HepG2 (cell line): ENCODE data around the gene SYS1. TPM values are rescaled to one million over a fixed set of nuclear protein-coding genes. Genes with fewer than 3 reads are reported as not detected.
A peak's percentile ranks its signal among the peaks of the same experiment; 100 is the strongest.

ENCODE experiments used
- CAMTA2 ChIP-seq: sonication (generic); formaldehyde crosslinking; IDR thresholded peaks from 2 replicates; pipeline ENCODE4 v1.4.0; 2020; ENCODE audit warnings: mild to moderate bottlenecking, missing genetic modification reagents, borderline replicate concordance
- GABPB1 ChIP-seq: IDR thresholded peaks from 2 replicates; pipeline ENCODE4 v1.6.1; 2016; ENCODE audit warnings: mild to moderate bottlenecking, missing genetic modification reagents, moderate library complexity, missing compliant biosample characterization
- GFI1 ChIP-seq: sonication (generic); formaldehyde crosslinking; IDR thresholded peaks from 2 replicates; pipeline ENCODE4 v1.5.0; 2020; ENCODE audit warnings: missing genetic modification reagents, mild to moderate bottlenecking, borderline replicate concordance
- GLI4 ChIP-seq: sonication (generic); formaldehyde crosslinking; IDR thresholded peaks from 2 replicates; pipeline ENCODE4 v1.5.1; 2020; ENCODE audit warnings: missing genetic modification reagents, mild to moderate bottlenecking, moderate library complexity, borderline replicate concordance
- HMG20A ChIP-seq: IDR thresholded peaks from 2 replicates; pipeline ENCODE4 v1.6.1; 2016; ENCODE audit warnings: borderline replicate concordance
- HNRNPLL ChIP-seq: fragments of 200-400 bp; formaldehyde crosslinking; IDR thresholded peaks from 2 replicates; pipeline ENCODE4 v1.6.1; 2017; ENCODE audit warnings: mild to moderate bottlenecking, low read depth, low read length; ENCODE audit not compliant: poor library complexity, severe bottlenecking
- KDM6A ChIP-seq: IDR thresholded peaks from 2 replicates; pipeline ENCODE4 v1.6.1; 2016; ENCODE audit warnings: low read depth
- POLR2AphosphoS2 ChIP-seq: IDR thresholded peaks from 2 replicates; pipeline ENCODE4 v1.6.1; 2011; ENCODE audit warnings: low read depth, low read length, improper control_type of control experiment
- SAP130 ChIP-seq: IDR thresholded peaks from 2 replicates; pipeline ENCODE4 v1.6.1; 2016; ENCODE audit warnings: low read depth
- STAG1 ChIP-seq: sonication (generic); formaldehyde crosslinking; IDR thresholded peaks from 2 replicates; pipeline ENCODE4 v1.4.0; 2020; ENCODE audit warnings: missing genetic modification reagents
- TRIM24 ChIP-seq: sonication (generic); formaldehyde crosslinking; IDR thresholded peaks from 2 replicates; pipeline ENCODE4 v1.8.0; 2022; ENCODE audit warnings: mild to moderate bottlenecking, missing genetic modification reagents
- ZNF446 ChIP-seq: sonication (generic); formaldehyde crosslinking; IDR thresholded peaks from 2 replicates; pipeline ENCODE4 v1.5.0; 2020; ENCODE audit warnings: mild to moderate bottlenecking, missing genetic modification reagents
- ZNF510 ChIP-seq: sonication (generic); formaldehyde crosslinking; IDR thresholded peaks from 2 replicates; pipeline ENCODE4 v1.4.0; 2020; ENCODE audit warnings: low read depth, mild to moderate bottlenecking, missing genetic modification reagents
- ZNF589 ChIP-seq: sonication (generic); formaldehyde crosslinking; conservative IDR thresholded peaks from 2 replicates; pipeline ENCODE4 v1.8.0; 2022; ENCODE audit warnings: mild to moderate bottlenecking, moderate library complexity, missing genetic modification reagents
- ZNF616 ChIP-seq: sonication (generic); formaldehyde crosslinking; IDR thresholded peaks from 2 replicates; pipeline ENCODE4 v1.5.0; 2020; ENCODE audit warnings: low read depth, mild to moderate bottlenecking, missing genetic modification reagents
- ZNF761 ChIP-seq: sonication (generic); formaldehyde crosslinking; conservative IDR thresholded peaks from 2 replicates; pipeline ENCODE4 v1.4.0; 2020; ENCODE audit warnings: mild to moderate bottlenecking, missing genetic modification reagents
- ZSCAN21 ChIP-seq: sonication (generic); formaldehyde crosslinking; IDR thresholded peaks from 2 replicates; pipeline ENCODE4 v1.8.0; 2022; ENCODE audit warnings: mild to moderate bottlenecking, missing genetic modification reagents, moderate library complexity, borderline replicate concordance
- polyA plus RNA-seq, 8 experiments: library from polyadenylated mRNA; depleted of rRNA in 3 of 8; stranded (reverse) in 7 of 8; unstranded in 1 of 8; fragments of >200 nt; fragmentation: Illumina TruSeq in 4 of 8; extraction: Trizol in 4 of 8; gene quantifications; 2 replicates each; pipeline versions ENCODE4 v1.2.1 to v1.2.3, GENCODE V29; 2011 to 2016; ENCODE audit warnings: low read depth in 4 of 8, missing spikeins in 1 of 8, mixed read lengths in 1 of 8; ENCODE audit not compliant: insufficient read depth in 1 of 8
- total RNA-seq, 5 experiments: library from RNA; depleted of rRNA; stranded (reverse); fragments of >200 nt; fragmentation: Illumina TruSeq; extraction: Trizol; gene quantifications; 2 replicates each; pipeline ENCODE4 v1.2.3, GENCODE V29; 2016; ENCODE audit warnings: low read depth in 1 of 5
- TF ChIP-seq, protein P1 (sequence below): IDR thresholded peaks from 2 replicates; pipeline ENCODE4 v1.6.1; 2016; ENCODE audit warnings: low read depth, borderline replicate concordance
- TF ChIP-seq, protein P2 (sequence below): sonication (generic); formaldehyde crosslinking; IDR thresholded peaks from 2 replicates; pipeline ENCODE4 v1.4.0; 2020; ENCODE audit warnings: low read depth, mild to moderate bottlenecking, missing genetic modification reagents
- TF ChIP-seq, protein P3 (sequence below): sonication (generic); formaldehyde crosslinking; IDR thresholded peaks from 2 replicates; pipeline ENCODE4 v1.8.0; 2022; ENCODE audit warnings: missing genetic modification reagents, mild to moderate bottlenecking, inconsistent platforms, borderline replicate concordance
- TF ChIP-seq, protein P4 (sequence below): sonication (generic); formaldehyde crosslinking; IDR thresholded peaks from 2 replicates; pipeline ENCODE4 v1.5.1; 2020; ENCODE audit warnings: mild to moderate bottlenecking, missing genetic modification reagents, borderline replicate concordance
- TF ChIP-seq, protein P5 (sequence below): sonication (generic); formaldehyde crosslinking; IDR thresholded peaks from 2 replicates; pipeline ENCODE4 v1.8.1; 2023; ENCODE audit warnings: mild to moderate bottlenecking, missing genetic modification reagents, borderline replicate concordance
- TF ChIP-seq, protein P6 (sequence below): sonication (generic); formaldehyde crosslinking; IDR thresholded peaks from 2 replicates; pipeline ENCODE4 v1.5.1; 2020; ENCODE audit warnings: missing genetic modification reagents, mild to moderate bottlenecking, borderline replicate concordance

Gene SYS1
- total and polyA plus RNA-seq, 2 of the 13 experiments (the other 11 are each of a cell fraction or from before 2014, with no cell fraction given) = 38.3 to 65.6 TPM

DNA sequence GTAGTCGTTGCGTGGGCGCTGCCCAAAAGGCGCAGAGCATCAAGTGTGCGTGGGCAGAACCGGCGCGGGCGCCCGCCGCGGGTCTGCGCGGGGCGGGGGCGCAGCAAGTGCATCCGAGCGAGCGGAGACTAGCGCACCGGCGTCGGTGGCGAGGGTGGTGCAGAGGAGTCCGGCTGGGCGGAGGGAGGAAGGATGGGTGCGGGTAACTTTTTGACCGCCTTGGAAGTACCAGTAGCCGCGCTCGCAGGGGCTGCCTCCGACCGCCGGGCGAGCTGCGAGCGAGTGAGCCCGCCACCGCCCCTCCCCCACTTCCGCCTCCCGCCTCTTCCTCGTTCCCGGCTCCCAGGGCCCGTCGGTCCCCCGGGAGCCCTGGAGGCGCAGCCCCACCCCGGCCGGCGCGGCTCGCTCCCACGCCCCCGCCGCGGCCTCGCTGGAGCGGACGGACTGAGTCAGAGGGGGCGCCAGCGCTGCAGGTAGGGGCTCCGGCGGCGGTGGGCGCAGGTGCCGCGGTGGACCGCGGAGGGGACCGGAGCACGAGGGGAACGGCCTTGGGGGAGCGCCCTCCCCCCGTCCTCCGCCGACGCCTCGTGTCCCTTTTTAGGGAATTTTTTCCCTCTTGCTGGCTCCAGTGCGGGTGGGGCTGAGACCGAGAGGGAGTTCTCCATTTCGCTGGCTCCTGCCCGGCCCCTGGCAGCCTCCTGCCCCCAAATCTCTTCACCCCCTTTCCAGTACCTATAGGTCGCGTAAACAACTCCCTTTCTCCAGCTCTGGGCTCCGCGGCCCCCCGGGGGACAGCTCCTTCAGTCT is 43.5 kb downstream of the SYS1 start (continued):
- peak; percentile 81; the same call in 1 of the 2 replicates for TF ChIP-seq ZNF589
- TF ChIP-seq, protein P1, sequence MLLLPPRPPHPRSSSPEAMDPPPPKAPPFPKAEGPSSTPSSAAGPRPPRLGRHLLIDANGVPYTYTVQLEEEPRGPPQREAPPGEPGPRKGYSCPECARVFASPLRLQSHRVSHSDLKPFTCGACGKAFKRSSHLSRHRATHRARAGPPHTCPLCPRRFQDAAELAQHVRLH = no peak
- peak; percentile 22; the same call in 1 of the 2 replicates for TF ChIP-seq GLI4 (CRISPR knock-in tag)
- TF ChIP-seq STAG1 (CRISPR knock-in tag) = no peak
- no peak for TF ChIP-seq CAMTA2 (CRISPR knock-in tag)
- peak; percentile 34 for TF ChIP-seq ZSCAN21 (CRISPR knock-in tag)
- no peak for TF ChIP-seq ZNF510 (CRISPR knock-in tag)
- TF ChIP-seq POLR2AphosphoS2 = no peak
- 0 out of 2 replicates have a peak, but pooled peaks have one; percentile 7 for TF ChIP-seq GFI1 (CRISPR knock-in tag)
- no peak for TF ChIP-seq ZNF761
- peak; percentile 85 for TF ChIP-seq GABPB1 (CRISPR knock-in tag)
- TF ChIP-seq, protein P2, sequence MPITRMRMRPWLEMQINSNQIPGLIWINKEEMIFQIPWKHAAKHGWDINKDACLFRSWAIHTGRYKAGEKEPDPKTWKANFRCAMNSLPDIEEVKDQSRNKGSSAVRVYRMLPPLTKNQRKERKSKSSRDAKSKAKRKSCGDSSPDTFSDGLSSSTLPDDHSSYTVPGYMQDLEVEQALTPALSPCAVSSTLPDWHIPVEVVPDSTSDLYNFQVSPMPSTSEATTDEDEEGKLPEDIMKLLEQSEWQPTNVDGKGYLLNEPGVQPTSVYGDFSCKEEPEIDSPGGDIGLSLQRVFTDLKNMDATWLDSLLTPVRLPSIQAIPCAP (CRISPR knock-in tag) = no peak
- TF ChIP-seq, protein P3, sequence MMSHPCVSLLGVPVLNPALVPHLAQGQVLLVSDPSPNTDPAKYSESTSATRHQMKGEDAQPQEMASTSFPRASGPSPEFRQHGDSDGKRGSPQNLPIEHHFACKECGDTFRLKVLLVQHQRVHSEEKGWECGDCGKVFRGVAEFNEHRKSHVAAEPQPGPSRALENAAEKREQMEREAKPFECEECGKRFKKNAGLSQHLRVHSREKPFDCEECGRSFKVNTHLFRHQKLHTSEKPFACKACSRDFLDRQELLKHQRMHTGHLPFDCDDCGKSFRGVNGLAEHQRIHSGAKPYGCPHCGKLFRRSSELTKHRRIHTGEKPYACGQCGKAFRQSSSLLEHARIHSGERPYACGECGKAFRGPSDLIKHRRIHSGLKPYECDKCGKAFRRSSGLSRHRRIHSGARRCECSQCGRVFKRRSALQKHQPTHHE (CRISPR knock-in tag) = no peak
- TF ChIP-seq, protein P4, sequence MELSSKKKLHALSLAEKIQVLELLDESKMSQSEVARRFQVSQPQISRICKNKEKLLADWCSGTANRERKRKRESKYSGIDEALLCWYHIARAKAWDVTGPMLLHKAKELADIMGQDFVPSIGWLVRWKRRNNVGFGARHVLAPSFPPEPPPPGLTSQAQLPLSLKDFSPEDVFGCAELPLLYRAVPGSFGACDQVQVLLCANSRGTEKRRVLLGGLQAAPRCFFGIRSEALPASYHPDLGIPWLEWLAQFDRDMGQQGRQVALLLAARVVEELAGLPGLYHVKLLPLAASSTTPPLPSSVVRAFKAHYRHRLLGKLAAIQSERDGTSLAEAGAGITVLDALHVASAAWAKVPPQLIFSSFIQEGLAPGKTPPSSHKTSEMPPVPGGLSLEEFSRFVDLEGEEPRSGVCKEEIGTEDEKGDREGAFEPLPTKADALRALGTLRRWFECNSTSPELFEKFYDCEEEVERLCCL (CRISPR knock-in tag) = no peak
- TF ChIP-seq, protein P5, sequence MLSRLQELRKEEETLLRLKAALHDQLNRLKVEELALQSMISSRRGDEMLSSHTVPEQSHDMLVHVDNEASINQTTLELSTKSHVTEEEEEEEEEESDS (CRISPR knock-in tag) = no peak
- no peak for TF ChIP-seq TRIM24 (CRISPR knock-in tag)
- no peak for TF ChIP-seq HMG20A (CRISPR knock-in tag)
- no peak for TF ChIP-seq KDM6A (CRISPR knock-in tag)
- TF ChIP-seq HNRNPLL = peak; percentile 95
- TF ChIP-seq SAP130 = peak; percentile 42
- peak; percentile 93 for TF ChIP-seq ZNF446
- TF ChIP-seq, protein P6, sequence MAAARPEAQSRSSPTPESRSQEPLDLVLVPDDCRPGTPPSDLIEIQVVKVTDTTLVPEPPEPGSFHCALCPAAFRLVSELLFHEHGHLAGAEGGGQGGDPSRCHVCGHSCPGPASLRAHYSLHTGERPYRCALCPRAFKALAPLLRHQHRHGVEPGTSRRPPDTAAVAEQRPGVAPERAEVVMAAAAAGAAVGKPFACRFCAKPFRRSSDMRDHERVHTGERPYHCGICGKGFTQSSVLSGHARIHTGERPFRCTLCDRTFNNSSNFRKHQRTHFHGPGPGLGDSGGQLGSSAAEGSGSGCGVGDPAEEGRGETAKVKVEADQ (CRISPR knock-in tag) = peak; percentile 82; the same call in 1 of the 2 replicates
- TF ChIP-seq ZNF616 (CRISPR knock-in tag) = peak; percentile 76; the same call in 1 of the 2 replicates
